ENCODE measurements around the gene TP63.

GRCh38 chr3:189860296-189860695 lies 229.1 kb downstream of the TP63 start:
- TF ChIP-seq CTCF (IDR thresholded peaks at IDR 0.05) = no peak
- TF ChIP-seq POLR2A (IDR thresholded peaks at IDR 0.05) = no peak
- no peak for TF ChIP-seq POLR2AphosphoS5 (IDR thresholded peaks at IDR 0.05; ENCODE audit: insufficient read depth in 1 of 2, low read depth in 1 of 2)
